ENCODE measurements around the gene GLB1L3.
"Not testable (repeated sequence)": the region's sequence is repeated elsewhere in the genome, so short reads cannot be mapped to it uniquely, and the experiment has no call there.

Gene GLB1L3

GRCh38 chr11:134321373-134321772 lies 45.2 kb downstream of the GLB1L3 start:
- H3K4me3 ChIP-seq (ENCODE audit: low read depth, low read length); H3K27me3 ChIP-seq (ENCODE audit: control insufficient read depth, insufficient read depth, low read length); H3K4me1 ChIP-seq (ENCODE audit: control insufficient read depth, insufficient read depth, low read length); H3K27ac ChIP-seq (ENCODE audit: low read depth, low read length); H3K9me3 ChIP-seq (ENCODE audit: control insufficient read depth, insufficient read depth, low read length); H3K9ac ChIP-seq (ENCODE audit: low read depth, low read length): not testable (repeated sequence)
- H3K36me3 ChIP-seq (ENCODE audit: control insufficient read depth, insufficient read depth, low read length) = peaks cover 23% of the 10 kb centered on the region

DNA sequence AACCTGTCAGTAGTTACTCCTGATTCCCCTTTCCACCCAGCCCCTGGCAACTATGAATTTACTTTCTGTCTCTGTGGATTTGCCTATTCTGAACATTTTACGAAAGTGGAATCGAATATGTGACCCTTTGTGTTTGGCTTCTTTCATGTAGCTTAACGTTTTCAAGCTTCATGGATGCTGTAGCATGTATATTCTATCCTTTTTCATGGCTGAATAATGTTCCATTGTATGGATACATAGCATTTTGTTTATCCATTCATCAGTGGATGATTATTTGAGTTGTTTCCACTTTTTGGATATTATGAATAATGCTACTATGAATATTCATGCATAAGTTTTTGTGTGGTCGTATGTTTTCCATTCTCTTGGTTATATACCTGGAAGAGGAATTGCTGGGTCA lies 46.4 kb downstream of the GLB1L3 start:
- Histone ChIP-seq H3K27ac (ENCODE audit: low read depth, low read length) (no peak overlapping the region), H3K36me3 (ENCODE audit: control insufficient read depth, insufficient read depth, low read length) (peaks cover 23% of the 10 kb centered on the region), H3K9me3 (ENCODE audit: control insufficient read depth, insufficient read depth, low read length) (no peaks in the 10 kb centered on the region), H3K4me1 (ENCODE audit: control insufficient read depth, insufficient read depth, low read length) (no peaks in the 10 kb centered on the region), H3K9ac (ENCODE audit: low read depth, low read length) (no peak overlapping the region), H3K4me3 (ENCODE audit: low read depth, low read length) (no peak overlapping the region), H3K27me3 (ENCODE audit: control insufficient read depth, insufficient read depth, low read length) (no peaks in the 10 kb centered on the region)

DNA sequence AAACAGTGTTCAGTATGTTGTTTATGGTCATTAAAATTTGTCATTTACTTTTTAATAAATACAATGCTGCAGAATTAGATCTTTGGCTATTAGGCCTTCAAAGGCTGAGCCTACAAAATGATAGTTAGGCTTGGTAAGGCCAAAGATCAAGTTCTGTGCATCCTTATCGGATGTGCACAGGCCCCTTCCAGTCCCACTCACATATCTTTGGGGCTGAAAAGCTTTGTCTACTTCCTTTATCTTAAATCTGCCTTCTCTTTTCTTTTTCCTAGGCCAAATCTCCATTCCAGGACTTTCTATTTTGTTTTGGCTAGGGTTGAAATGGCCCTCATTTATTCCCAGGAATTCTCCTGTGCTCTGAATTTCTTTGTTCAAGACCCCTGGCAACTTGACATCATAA lies 52.3 kb downstream of the GLB1L3 start:
- Histone ChIP-seq H3K36me3 (ENCODE audit: control insufficient read depth, insufficient read depth, low read length) (no peaks in the 10 kb centered on the region), H3K9ac (ENCODE audit: low read depth, low read length) (no peak overlapping the region), H3K27me3 (ENCODE audit: control insufficient read depth, insufficient read depth, low read length) (peaks cover 30% of the 10 kb centered on the region), H3K27ac (ENCODE audit: low read depth, low read length) (no peak overlapping the region), H3K4me1 (ENCODE audit: control insufficient read depth, insufficient read depth, low read length) (peaks cover 12% of the 10 kb centered on the region), H3K9me3 (ENCODE audit: control insufficient read depth, insufficient read depth, low read length) (no peaks in the 10 kb centered on the region), H3K4me3 (ENCODE audit: low read depth, low read length) (no peak overlapping the region)

DNA sequence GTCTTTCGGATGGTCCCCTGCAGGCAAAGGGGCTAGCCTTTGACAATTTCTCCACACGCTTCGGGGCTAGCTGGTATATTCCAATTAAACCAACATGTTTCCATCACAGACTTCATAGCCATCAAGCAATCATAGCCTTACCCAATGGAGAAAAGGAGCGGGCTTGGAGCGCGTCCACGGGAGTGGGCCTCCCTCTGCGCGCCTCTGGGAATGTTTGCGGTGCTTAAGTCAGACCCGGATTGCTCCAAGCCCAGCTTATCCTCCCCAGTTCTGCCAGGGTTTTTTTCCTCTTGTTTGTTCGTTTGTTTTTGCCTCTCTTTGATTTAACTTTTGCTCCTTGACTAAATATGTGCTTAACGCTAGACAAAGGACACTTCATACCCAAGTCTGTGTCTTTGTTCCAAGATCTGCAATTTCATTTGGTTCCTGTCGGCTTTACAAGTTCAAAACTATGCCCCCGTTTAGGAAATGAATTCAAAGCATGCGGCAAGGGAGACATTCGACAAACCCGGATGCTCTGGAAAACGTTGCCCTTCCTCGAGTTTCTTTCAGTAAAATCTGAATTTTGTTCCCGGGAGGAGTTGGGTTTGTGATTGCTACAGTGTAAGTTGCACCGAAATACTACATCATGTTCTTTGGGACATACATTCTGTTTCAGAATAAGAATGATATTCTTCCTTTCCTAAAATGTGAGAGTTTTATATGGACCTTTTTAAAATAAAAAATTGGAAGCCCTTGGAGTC lies 54.6 kb downstream of the GLB1L3 start:
- Histone ChIP-seq H3K9ac (ENCODE audit: low read depth, low read length) (no peak overlapping the region), H3K4me1 (ENCODE audit: control insufficient read depth, insufficient read depth, low read length) (peaks cover 12% of the 10 kb centered on the region), H3K27me3 (ENCODE audit: control insufficient read depth, insufficient read depth, low read length) (peaks cover 33% of the 10 kb centered on the region), H3K4me3 (ENCODE audit: low read depth, low read length) (peak overlapping the region; percentile 63), H3K27ac (ENCODE audit: low read depth, low read length) (no peak overlapping the region), H3K36me3 (ENCODE audit: control insufficient read depth, insufficient read depth, low read length) (no peaks in the 10 kb centered on the region), H3K9me3 (ENCODE audit: control insufficient read depth, insufficient read depth, low read length) (no peaks in the 10 kb centered on the region)

- peaks cover 33% of the 10 kb centered on the region for H3K27me3 ChIP-seq (ENCODE audit: control insufficient read depth, insufficient read depth, low read length)
- no peak within 1 kb of the TSS for H3K27ac ChIP-seq (ENCODE audit: low read depth, low read length)
- H3K9ac ChIP-seq (ENCODE audit: low read depth, low read length) = no peak within 1 kb of the TSS
- peaks cover 12% of the 10 kb centered on the region for H3K4me1 ChIP-seq (ENCODE audit: control insufficient read depth, insufficient read depth, low read length)
- H3K36me3 ChIP-seq (ENCODE audit: control insufficient read depth, insufficient read depth, low read length) = no peaks in the 10 kb centered on the region
- H3K4me3 ChIP-seq (ENCODE audit: low read depth, low read length) = peak within 1 kb of the TSS; percentile 82
- H3K9me3 ChIP-seq (ENCODE audit: control insufficient read depth, insufficient read depth, low read length) = no peaks in the 10 kb centered on the region
Measured at GRCh38 chr11:134331354-134332188, 55.4 kb downstream of the GLB1L3 start, which contains the start of gene GLB1L2. Gene GLB1L2, plus strand, starts transcription at chr11:134331988. Its CDS starts 74 bp downstream, at chr11:134332062.

DNA sequence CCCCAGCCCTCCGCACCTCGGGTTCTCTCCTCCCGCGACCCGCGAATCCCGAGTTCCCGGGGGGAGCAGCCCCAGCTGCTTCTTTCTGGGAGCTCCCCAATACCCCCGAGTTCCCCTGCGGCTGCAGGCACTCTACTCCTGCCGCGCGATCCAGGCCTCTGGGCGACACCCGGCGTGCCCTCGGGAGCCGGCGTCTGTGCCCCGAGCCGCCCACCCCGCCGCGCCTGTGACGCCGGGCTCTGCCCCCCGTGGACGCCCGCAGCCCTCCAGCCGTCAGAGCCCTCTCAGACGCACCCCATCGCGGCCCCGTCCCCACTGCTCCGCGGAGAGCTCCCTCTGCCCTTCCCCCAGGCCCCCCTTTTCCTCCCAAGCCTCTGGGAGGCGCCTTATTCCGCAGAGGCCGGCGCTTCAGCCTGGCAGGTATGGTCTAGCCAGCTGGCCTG lies 56.0 kb downstream of the GLB1L3 start:
- Histone ChIP-seq H3K36me3 (ENCODE audit: control insufficient read depth, insufficient read depth, low read length) (no peaks in the 10 kb centered on the region), H3K4me3 (ENCODE audit: low read depth, low read length) (peak overlapping the region; percentile 82), H3K27ac (ENCODE audit: low read depth, low read length) (no peak overlapping the region), H3K9ac (ENCODE audit: low read depth, low read length) (no peak overlapping the region), H3K27me3 (ENCODE audit: control insufficient read depth, insufficient read depth, low read length) (peaks cover 33% of the 10 kb centered on the region), H3K9me3 (ENCODE audit: control insufficient read depth, insufficient read depth, low read length) (no peaks in the 10 kb centered on the region), H3K4me1 (ENCODE audit: control insufficient read depth, insufficient read depth, low read length) (peaks cover 12% of the 10 kb centered on the region)

DNA sequence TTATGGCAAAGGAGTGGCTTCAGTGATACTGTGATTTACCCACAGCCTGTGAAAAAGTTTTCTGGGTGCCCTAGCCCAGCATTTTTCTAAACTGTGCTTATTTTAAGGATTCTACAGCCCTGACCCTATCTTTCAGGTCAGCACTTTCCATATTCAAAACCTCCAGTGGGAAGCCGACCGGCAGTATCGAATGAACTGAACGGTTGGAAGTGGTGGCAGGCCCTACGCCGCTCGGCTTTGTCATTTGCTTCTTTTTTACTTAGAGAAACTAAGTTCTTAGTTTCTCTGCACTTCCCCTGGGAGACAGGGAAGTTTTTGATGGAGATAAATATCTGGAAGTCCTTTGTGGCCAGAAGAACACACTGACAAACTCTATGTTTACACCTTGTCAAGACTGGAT lies 56.6 kb downstream of the GLB1L3 start:
- H3K4me3 ChIP-seq (ENCODE audit: low read depth, low read length) = peak overlapping the region; percentile 82
- H3K9ac ChIP-seq (ENCODE audit: low read depth, low read length) = no peak overlapping the region

GRCh38 chr11:134333312-134333711 lies 57.1 kb downstream of the GLB1L3 start:
- Histone ChIP-seq H3K27me3 (ENCODE audit: control insufficient read depth, insufficient read depth, low read length) (peaks cover 33% of the 10 kb centered on the region), H3K27ac (ENCODE audit: low read depth, low read length) (no peak overlapping the region), H3K4me3 (ENCODE audit: low read depth, low read length) (no peak overlapping the region), H3K9me3 (ENCODE audit: control insufficient read depth, insufficient read depth, low read length) (no peaks in the 10 kb centered on the region), H3K4me1 (ENCODE audit: control insufficient read depth, insufficient read depth, low read length) (peaks cover 12% of the 10 kb centered on the region), H3K36me3 (ENCODE audit: control insufficient read depth, insufficient read depth, low read length) (no peaks in the 10 kb centered on the region), H3K9ac (ENCODE audit: low read depth, low read length) (no peak overlapping the region)

More for the DNA sequence above, 56.6 kb downstream of the GLB1L3 start:
- no peaks in the 10 kb centered on the region for H3K9me3 ChIP-seq (ENCODE audit: control insufficient read depth, insufficient read depth, low read length)
- peaks cover 12% of the 10 kb centered on the region for H3K4me1 ChIP-seq (ENCODE audit: control insufficient read depth, insufficient read depth, low read length)
- H3K27ac ChIP-seq (ENCODE audit: low read depth, low read length) = no peak overlapping the region
- H3K27me3 ChIP-seq (ENCODE audit: control insufficient read depth, insufficient read depth, low read length) = peaks cover 33% of the 10 kb centered on the region
- H3K36me3 ChIP-seq (ENCODE audit: control insufficient read depth, insufficient read depth, low read length) = no peaks in the 10 kb centered on the region

DNA sequence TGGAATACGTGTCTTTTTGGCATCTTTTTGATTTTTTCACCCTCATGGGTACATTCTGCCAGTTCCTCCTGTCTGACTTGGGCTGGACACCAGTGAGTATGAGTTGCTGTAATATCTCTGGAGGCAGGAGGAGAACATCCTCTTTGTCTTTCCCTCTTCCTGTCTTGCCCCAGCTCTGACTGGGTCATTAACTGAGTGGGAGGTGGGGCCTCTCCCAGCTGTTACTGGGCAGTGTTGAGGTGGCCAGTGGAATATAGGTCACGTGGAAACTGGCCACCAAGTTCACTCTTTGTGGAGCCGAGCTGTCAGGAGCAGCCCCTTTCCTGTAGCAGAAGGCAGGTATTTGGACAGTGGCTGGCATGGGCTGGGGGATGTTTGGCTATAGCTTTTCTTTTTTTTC lies 57.8 kb downstream of the GLB1L3 start:
- Histone ChIP-seq H3K9me3 (ENCODE audit: control insufficient read depth, insufficient read depth, low read length) (no peaks in the 10 kb centered on the region), H3K27me3 (ENCODE audit: control insufficient read depth, insufficient read depth, low read length) (peaks cover 33% of the 10 kb centered on the region), H3K27ac (ENCODE audit: low read depth, low read length) (no peak overlapping the region), H3K36me3 (ENCODE audit: control insufficient read depth, insufficient read depth, low read length) (no peaks in the 10 kb centered on the region), H3K4me3 (ENCODE audit: low read depth, low read length) (no peak overlapping the region), H3K9ac (ENCODE audit: low read depth, low read length) (no peak overlapping the region), H3K4me1 (ENCODE audit: control insufficient read depth, insufficient read depth, low read length) (peaks cover 12% of the 10 kb centered on the region)

- no peaks in the 10 kb centered on the region for H3K9me3 ChIP-seq (ENCODE audit: control insufficient read depth, insufficient read depth, low read length)
- no peak overlapping the region for H3K27ac ChIP-seq (ENCODE audit: low read depth, low read length)
- peaks cover 32% of the 10 kb centered on the region for H3K27me3 ChIP-seq (ENCODE audit: control insufficient read depth, insufficient read depth, low read length)
Measured at GRCh38 chr11:134334796-134335571, 58.8 kb downstream of the GLB1L3 start.

More at GRCh38 chr11:134334796-134335571, 58.8 kb downstream of the GLB1L3 start:
- Histone ChIP-seq H3K36me3 (ENCODE audit: control insufficient read depth, insufficient read depth, low read length) (no peaks in the 10 kb centered on the region), H3K9ac (ENCODE audit: low read depth, low read length) (no peak overlapping the region), H3K4me1 (ENCODE audit: control insufficient read depth, insufficient read depth, low read length) (peaks cover 12% of the 10 kb centered on the region), H3K4me3 (ENCODE audit: low read depth, low read length) (no peak overlapping the region)

Measured in HUES48 (cell line).